Left lung (tissue), 10 donors: ENCODE results near the gene NOL4L. TPM values are rescaled to one million over a fixed set of nuclear protein-coding genes. Genes with fewer than 3 reads are reported as not detected.
A peak's percentile ranks its signal among the peaks of the same experiment; 100 is the strongest.

Source experiments
- ATAC-seq: fragments of 200-7000 bp; cut with Tn5 transposase; one replicate; pipeline ENCODE4 v1.9.1; 2020; ENCODE audit warnings: moderate library complexity
- DNase-seq, 4 donors: peaks; one replicate each; pipeline ENCODE4 v3.0.0-alpha.2; 2013 to 2020
- H3K27ac ChIP-seq, 2 donors: fragments of 200-600 bp; sonication (generic) in 1 of 2; one replicate each; pipeline versions ENCODE4 v1.5.0 to v1.8.0; 2020 to 2021
- H3K27me3 ChIP-seq, 2 donors: fragments of 200-600 bp; sonication (generic) in 1 of 2; one replicate each; pipeline versions ENCODE4 v1.5.0 to v1.8.0; 2020 to 2021
- H3K36me3 ChIP-seq, 2 donors: fragments of 200-600 bp; sonication (generic) in 1 of 2; one replicate each; pipeline versions ENCODE4 v1.5.0 to v1.8.0; 2020 to 2021
- H3K4me1 ChIP-seq, 2 donors: fragments of 200-600 bp; one replicate each; pipeline ENCODE4 v1.8.0; 2021
- H3K4me3 ChIP-seq, 2 donors: fragments of 200-600 bp; sonication (generic) in 1 of 2; one replicate each; pipeline versions ENCODE4 v1.5.0 to v1.8.0; 2020 to 2021; ENCODE audit warnings: mild to moderate bottlenecking in 1 of 2
- H3K9me3 ChIP-seq, 2 donors: fragments of 200-600 bp; sonication (generic) in 1 of 2; one replicate each; pipeline versions ENCODE4 v1.5.0 to v1.8.0; 2020 to 2021
- CTCF ChIP-seq, 2 donors: fragments of 200-600 bp; sonication (generic) in 1 of 2; IDR thresholded peaks; one replicate each; pipeline versions ENCODE4 v1.5.0 to v1.8.0; 2021; ENCODE audit warnings: antibody characterized with exemption in 2 of 2
- intact Hi-C, 2 donors: fragments of 100-400 bp; cut with DNase I; formaldehyde crosslinking; loops; one replicate each; pipeline versions ENCODE4 v1.11.2 to v1.14.2; 2022
- polyA plus RNA-seq, 6 donors: library from polyadenylated mRNA; unstranded; fragments of 120-200 nt; gene quantifications; one replicate each; pipeline ENCODE4 v1.2.1, GENCODE V29; 2013; ENCODE audit not compliant: insufficient read length in 6 of 6
- total RNA-seq, 2 donors: library from RNA; stranded (reverse); fragmentation: NEBNext Ultra II Directional; extraction: Animal tissue kit (Norgen Biotek cat#: 25700); gene quantifications; one replicate each; pipeline ENCODE4 v1.2.1, GENCODE V29; 2021
- donor health status: DM: no; HTN: yes; CAD: no.
- donor health status: DM: no; HTN: no; CAD: no.

Gene NOL4L
- total and polyA plus RNA-seq, 8 donors, result 16.7 to 49.0 (median 40.7) TPM

- Histone ChIP-seq H3K4me1 (peaks cover 19 to 55% of the 10 kb centered on the region in 2 donors), H3K9me3 (no peaks in the 10 kb centered on the region), H3K27me3 (no peaks in the 10 kb centered on the region), H3K36me3 (no peaks in the 10 kb centered on the region), H3K4me3 (peak overlapping the region; percentile 66 to 74), H3K27ac (peak overlapping the region; percentile 69 to 83)
- ATAC-seq (peak; percentile 23), DNase-seq (peak in 3 of 4 donors; percentile 32 to 94 (median 67))
- intact Hi-C loops, result no loop called here
- no peak for TF ChIP-seq CTCF (IDR thresholded peaks at IDR 0.05)
Measured at GRCh38 chr20:32482442-32483261, 102.5 kb downstream of the NOL4L start.

- no peaks in the 10 kb centered on the region for H3K9me3 ChIP-seq
- H3K27ac ChIP-seq, result peak overlapping the region; percentile 69 to 83
- no peaks in the 10 kb centered on the region for H3K36me3 ChIP-seq
- intact Hi-C loops, result no loop called here
- no peak for TF ChIP-seq CTCF (IDR thresholded peaks at IDR 0.05)
- H3K27me3 ChIP-seq, result no peaks in the 10 kb centered on the region
- H3K4me3 ChIP-seq, result peak overlapping the region; percentile 66 to 74
- ATAC-seq (no peak), DNase-seq (no peak)
- H3K4me1 ChIP-seq, result peaks cover 24 to 61% of the 10 kb centered on the region in 2 donors
Measured at GRCh38 chr20:32482143-32482441, 103.0 kb downstream of the NOL4L start.

GRCh38 chr20:32481311-32482142, 103.6 kb downstream of the NOL4L start:
- H3K27ac ChIP-seq, result peak overlapping the region; percentile 69 to 83
- no peaks in the 10 kb centered on the region for H3K36me3 ChIP-seq
- peaks cover 30 to 66% of the 10 kb centered on the region in 2 donors for H3K4me1 ChIP-seq
- ATAC-seq (peak; percentile 4), DNase-seq (peak in 2 of 4 donors; percentile 48 to 54)
- no peak for TF ChIP-seq CTCF (IDR thresholded peaks at IDR 0.05)
- peak overlapping the region; percentile 66 to 74 for H3K4me3 ChIP-seq
- no peaks in the 10 kb centered on the region for H3K27me3 ChIP-seq
- no peaks in the 10 kb centered on the region for H3K9me3 ChIP-seq
- intact Hi-C loops, result no loop called here

GRCh38 chr20:32480371-32481241, 104.5 kb downstream of the NOL4L start:
- Histone ChIP-seq H3K27ac (peak overlapping the region in 1 of 2 donors; percentile 83), H3K27me3 (no peaks in the 10 kb centered on the region), H3K4me3 (peak overlapping the region in 1 of 2 donors; percentile 74)

More at GRCh38 chr20:32480371-32481241, 104.5 kb downstream of the NOL4L start:
- DNase-seq, result peak in 1 of 4 donors; percentile 42
- no peaks in the 10 kb centered on the region for H3K36me3 ChIP-seq
- intact Hi-C loops, result no loop called here
- no peaks in the 10 kb centered on the region for H3K9me3 ChIP-seq
- H3K4me1 ChIP-seq, result peaks cover 37 to 75% of the 10 kb centered on the region in 2 donors
- no peak for TF ChIP-seq CTCF (IDR thresholded peaks at IDR 0.05)
- no peak for ATAC-seq
